Body of pancreas (tissue), 4 donors: ENCODE measurements around the gene ST6GAL1. TPM values are rescaled to one million over a fixed set of nuclear protein-coding genes. Genes with fewer than 3 reads are reported as not detected.
"Not testable (repeated sequence)": the region's sequence is repeated elsewhere in the genome, so short reads cannot be mapped to it uniquely, and the experiment has no call there.

ENCODE experiments used
- ATAC-seq: fragments of 150-250 bp; one replicate; pipeline ENCODE4 v1.9.1; 2016
- DNase-seq, 4 donors: peaks; one replicate each; pipeline ENCODE4 v3.0.0-alpha.2; 2019
- H3K27ac ChIP-seq, 4 donors: fragments of 200-600 bp; sonication (generic); 1 replicate in 3 of 4; 2 replicates in 1 of 4; pipeline versions ENCODE4 v1.5.1 to v1.6.1; 2016 to 2019; ENCODE audit warnings: mild to moderate bottlenecking in 1 of 4, mixed read lengths in 1 of 4, moderate library complexity in 1 of 4
- H3K27me3 ChIP-seq, 2 donors: fragments of 200-600 bp; sonication (generic); one replicate each; pipeline ENCODE4 v1.6.0; 2016; ENCODE audit warnings: mild to moderate bottlenecking in 1 of 2
- H3K36me3 ChIP-seq, 2 donors: fragments of 200-600 bp; sonication (generic); replicated peaks in 1 of 2; 2 replicates each; pipeline ENCODE4 v1.5.1; 2016; ENCODE audit warnings: low read depth in 2 of 2; ENCODE audit not compliant: insufficient read depth in 1 of 2
- H3K4me1 ChIP-seq: fragments of 200-600 bp; sonication (generic); one replicate; pipeline ENCODE4 v1.6.0; 2016
- H3K4me3 ChIP-seq, 2 donors: fragments of 200-600 bp; sonication (generic); 1 replicate in 1 of 2; 2 replicates in 1 of 2; pipeline ENCODE4 v1.5.1; 2016 to 2019
- H3K9me3 ChIP-seq, 3 donors: fragments of 200-600 bp; sonication (generic); 1 replicate in 2 of 3; 2 replicates in 1 of 3; pipeline ENCODE4 v1.5.1; 2016
- CTCF ChIP-seq, 7 experiments: fragments of 450-650 bp in 4 of 7; fragments of 200-600 bp in 3 of 7; sonication (generic) in 3 of 7; IDR thresholded peaks; one replicate each; pipeline ENCODE4 v1.5.1; 2016 to 2019; ENCODE audit warnings: antibody characterized with exemption in 7 of 7
- POLR2A ChIP-seq, 3 donors: fragments of 450-650 bp; IDR thresholded peaks; one replicate each; pipeline ENCODE4 v1.6.1; 2016; ENCODE audit warnings: antibody characterized with exemption in 3 of 3, mild to moderate bottlenecking in 2 of 3
- WGBS, 2 donors: methylation state at CpG; one replicate each; pipeline ENCODE4 v1.1.5; 2017; 5-methylcytosine and 5-hydroxymethylcytosine counted together
- intact Hi-C: fragments of 100-400 bp; cut with DNase I; formaldehyde crosslinking; loops from one replicate; pipeline ENCODE4 v1.15.1; 2023
- total RNA-seq, 2 donors: library from RNA; depleted of rRNA; stranded (reverse); fragments of >200 nt; gene quantifications; one replicate each; pipeline ENCODE4 v1.1.0, GENCODE V29; 2016

The ST6GAL1 gene
- total RNA-seq, 2 donors from 2014 or later = 10.2 to 12.2 TPM

- no peaks in the 10 kb centered on the region for H3K9me3 ChIP-seq
- H3K27me3 ChIP-seq = no peaks in the 10 kb centered on the region
- no peak overlapping the region for H3K4me3 ChIP-seq
- H3K4me1 ChIP-seq = no peaks in the 10 kb centered on the region
- no peak for TF ChIP-seq POLR2A (IDR thresholded peaks at IDR 0.05)
- TF ChIP-seq CTCF (IDR thresholded peaks at IDR 0.05) = no peak
- no peaks in the 10 kb centered on the region for H3K36me3 ChIP-seq
- 67% methylated on average over 5 of the region's 5 CpGs for WGBS, 2 donors
- intact Hi-C loops = no loop called here
- DNase-seq (no peak), ATAC-seq (no peak)
- H3K27ac ChIP-seq = no peak overlapping the region
These were observed 119.3 kb downstream of the ST6GAL1 start for GRCh38 chr3:187049462-187050101.

- 69 to 86% methylated on average over 5 of the region's 5 CpGs for WGBS, 2 donors
These were observed 120.7 kb downstream of the ST6GAL1 start for GRCh38 chr3:187051066-187051465.

GRCh38 chr3:187051724-187052366, 121.5 kb downstream of the ST6GAL1 start:
- H3K4me3 ChIP-seq = no peak overlapping the region
- no peaks in the 10 kb centered on the region for H3K9me3 ChIP-seq
- no peaks in the 10 kb centered on the region for H3K27me3 ChIP-seq
- DNase-seq (peak in 1 of 4 donors; percentile 10), ATAC-seq (no peak)
- intact Hi-C loops = no loop called here
- no peak for TF ChIP-seq POLR2A (IDR thresholded peaks at IDR 0.05)
- no peak for TF ChIP-seq CTCF (IDR thresholded peaks at IDR 0.05)
- H3K4me1 ChIP-seq = no peaks in the 10 kb centered on the region
- WGBS, 2 donors = 74 to 88% methylated on average over 3 of the region's 3 CpGs
- no peak overlapping the region for H3K27ac ChIP-seq
- no peaks in the 10 kb centered on the region for H3K36me3 ChIP-seq

More at GRCh38 chr3:187051066-187051465, 120.7 kb downstream of the ST6GAL1 start:
- Histone ChIP-seq H3K36me3 (no peaks in the 10 kb centered on the region), H3K4me3 (no peak overlapping the region), H3K4me1 (no peaks in the 10 kb centered on the region), H3K27me3 (no peaks in the 10 kb centered on the region), H3K27ac (no peak overlapping the region), H3K9me3 (no peaks in the 10 kb centered on the region)
- ATAC-seq = no peak
- intact Hi-C loops = no loop called here
- TF ChIP-seq POLR2A (IDR thresholded peaks at IDR 0.05) (no peak), CTCF (IDR thresholded peaks at IDR 0.05) (no peak)
- DNase-seq = no peak

- H3K27ac ChIP-seq, intact Hi-C loops, H3K36me3 ChIP-seq, H3K9me3 ChIP-seq, H3K27me3 ChIP-seq, H3K4me1 ChIP-seq, H3K4me3 ChIP-seq, DNase-seq, ATAC-seq: not testable (repeated sequence)
- 83 to 84% methylated on average over 2 of the region's 2 CpGs for WGBS, 2 donors
These were observed 122.1 kb downstream of the ST6GAL1 start for GRCh38 chr3:187052427-187052826.

GRCh38 chr3:187054433-187054832, 124.1 kb downstream of the ST6GAL1 start:
- H3K4me1 ChIP-seq, H3K27ac ChIP-seq, H3K36me3 ChIP-seq, H3K9me3 ChIP-seq, H3K27me3 ChIP-seq, DNase-seq, intact Hi-C loops, ATAC-seq, H3K4me3 ChIP-seq: not testable (repeated sequence)
- WGBS, 2 donors = 75 to 93% methylated on average over 2 of the region's 2 CpGs

- H3K36me3 ChIP-seq, H3K9me3 ChIP-seq, ATAC-seq, H3K4me3 ChIP-seq, DNase-seq, intact Hi-C loops, H3K4me1 ChIP-seq, H3K27ac ChIP-seq, H3K27me3 ChIP-seq: not testable (repeated sequence)
- 61 to 84% methylated on average over 8 to 10 of the region's 10 CpGs for WGBS, 2 donors
These were observed 127.5 kb downstream of the ST6GAL1 start for GRCh38 chr3:187057803-187058202.
